SK-N-SH treated with all-trans-retinoic acid at 6 μM for 48 hours (cell line): Measurements from ENCODE around the gene MAPK7.
A peak's percentile ranks its signal among the peaks of the same experiment; 100 is the strongest.

ENCODE experiments used
- ATAC-seq: fragments of 200-7000 bp; cut with Tn5 transposase; 3 replicates; pipeline ENCODE4 v1.9.1; 2020; ENCODE audit warnings: mild to moderate bottlenecking, moderate library complexity
- ARNTL ChIP-seq: fragments of 450-650 bp; formaldehyde crosslinking; IDR thresholded peaks from 2 replicates; pipeline ENCODE4 v1.5.0; 2020; ENCODE audit warnings: low read depth, mild to moderate bottlenecking, moderate library complexity, borderline replicate concordance
- BACH2 ChIP-seq: fragments of 250-450 bp; sonication (Bioruptor Pico); IDR thresholded peaks from 2 replicates; pipeline ENCODE4 v1.9.0; 2021; ENCODE audit warnings: mild to moderate bottlenecking, borderline replicate concordance
- CREB5 ChIP-seq: fragments of 250-450 bp; sonication (Bioruptor Pico); IDR thresholded peaks from 2 replicates; pipeline ENCODE4 v1.5.1; 2020; ENCODE audit warnings: low read depth, mild to moderate bottlenecking, moderate library complexity
- CSDC2 ChIP-seq: fragments of 250-450 bp; sonication (Bioruptor Pico); IDR thresholded peaks from 2 replicates; pipeline ENCODE4 v1.5.0; 2020; ENCODE audit warnings: mild to moderate bottlenecking, moderate library complexity
- CSRNP3 ChIP-seq: fragments of 250-450 bp; sonication (Bioruptor Pico); IDR thresholded peaks from 2 replicates; pipeline ENCODE4 v1.5.1; 2021; ENCODE audit warnings: mild to moderate bottlenecking, moderate library complexity
- ESRRG ChIP-seq: fragments of 250-450 bp; sonication (Bioruptor Pico); IDR thresholded peaks from 2 replicates; pipeline ENCODE4 v1.6.1; 2021; ENCODE audit warnings: mild to moderate bottlenecking
- GLIS3 ChIP-seq: fragments of 250-450 bp; sonication (Bioruptor Pico); IDR thresholded peaks from 2 replicates; pipeline ENCODE4 v1.5.0; 2020; ENCODE audit warnings: mild to moderate bottlenecking, moderate library complexity
- POU6F1 ChIP-seq: fragments of 250-450 bp; sonication (Bioruptor Pico); IDR thresholded peaks from 2 replicates; pipeline ENCODE4 v1.8.0; 2021; ENCODE audit warnings: low read depth, mild to moderate bottlenecking, moderate library complexity, borderline replicate concordance
- PPARA ChIP-seq: fragments of 250-450 bp; sonication (Bioruptor Pico); IDR thresholded peaks from 2 replicates; pipeline ENCODE4 v1.5.0; 2020; ENCODE audit warnings: mild to moderate bottlenecking, borderline replicate concordance
- RARB ChIP-seq: fragments of 250-450 bp; sonication (Bioruptor Pico); IDR thresholded peaks from 2 replicates; pipeline ENCODE4 v1.8.0; 2021; ENCODE audit warnings: mild to moderate bottlenecking, moderate library complexity
- TOX ChIP-seq: fragments of 250-450 bp; sonication (Bioruptor Pico); IDR thresholded peaks from 2 replicates; pipeline ENCODE4 v1.8.0; 2021; ENCODE audit warnings: mild to moderate bottlenecking, moderate library complexity, borderline replicate concordance
- ZFP30 ChIP-seq: fragments of 450-650 bp; formaldehyde crosslinking; IDR thresholded peaks from 2 replicates; pipeline ENCODE4 v1.5.0; 2022; ENCODE audit warnings: mild to moderate bottlenecking, moderate library complexity
- ZNF565 ChIP-seq: fragments of 450-650 bp; formaldehyde crosslinking; conservative IDR thresholded peaks from 2 replicates; pipeline ENCODE4 v1.5.0; 2020; ENCODE audit warnings: low read depth, mild to moderate bottlenecking, moderate library complexity
- ZNF70 ChIP-seq: fragments of 450-650 bp; formaldehyde crosslinking; IDR thresholded peaks from 2 replicates; pipeline ENCODE4 v1.5.0; 2020; ENCODE audit warnings: mild to moderate bottlenecking, moderate library complexity
- ZNF8 ChIP-seq: fragments of 450-650 bp; formaldehyde crosslinking; IDR thresholded peaks from 2 replicates; pipeline ENCODE4 v1.5.0; 2020; ENCODE audit warnings: mild to moderate bottlenecking, moderate library complexity
- TF ChIP-seq, protein P1 (sequence below): fragments of 250-450 bp; sonication (Bioruptor Pico); IDR thresholded peaks from 2 replicates; pipeline ENCODE4 v1.8.0; 2020; ENCODE audit warnings: mild to moderate bottlenecking, moderate library complexity, borderline replicate concordance
- TF ChIP-seq, protein P2 (sequence below): fragments of 250-450 bp; sonication (Bioruptor Pico); IDR thresholded peaks from 2 replicates; pipeline ENCODE4 v1.5.0; 2020; ENCODE audit warnings: mild to moderate bottlenecking, moderate library complexity

Gene MAPK7

DNA sequence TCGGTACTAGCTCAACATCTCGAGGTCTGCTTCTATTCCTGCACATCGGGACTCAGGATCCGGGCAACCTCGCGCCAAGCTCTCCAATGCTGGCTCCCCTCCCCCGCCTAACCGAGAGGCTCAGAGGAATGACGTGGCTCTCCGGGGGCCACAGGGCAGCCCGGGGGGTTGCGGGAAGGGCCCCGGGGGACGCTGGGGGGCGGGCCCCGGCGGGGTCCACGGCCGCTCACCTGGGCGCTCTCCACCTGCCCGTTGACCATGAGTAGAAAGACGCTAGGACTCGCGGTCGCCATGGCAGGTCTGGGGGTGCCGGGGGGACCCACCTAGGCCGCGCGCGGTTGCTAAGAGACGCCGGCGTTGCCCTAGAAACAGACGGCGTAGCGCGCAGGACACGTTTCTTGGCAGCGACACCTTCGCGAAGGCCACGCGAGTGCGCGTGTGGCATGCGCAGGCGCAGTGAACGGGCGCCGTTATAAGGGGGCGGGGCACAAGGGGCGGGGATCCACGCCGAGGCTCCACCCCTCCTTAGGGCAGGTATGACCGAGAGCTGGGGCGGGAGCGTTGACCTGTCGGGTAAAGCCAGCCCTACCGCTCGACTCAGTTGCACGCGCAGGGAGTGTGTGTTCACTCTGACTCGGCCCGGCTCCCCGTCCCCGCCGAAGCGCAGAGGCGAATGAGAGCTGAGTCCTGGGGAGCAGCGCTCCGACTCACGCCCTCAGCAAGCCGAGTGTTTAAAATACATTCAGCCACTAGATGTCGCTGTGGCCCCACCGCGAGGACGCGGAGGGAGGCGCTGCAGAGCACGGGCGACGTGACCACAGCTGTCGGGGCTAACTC is 15.8 kb upstream of the MAPK7 start, which contains the start of gene B9D1:
Gene B9D1 (minus strand): TSS at position 447 of the 837 bp plus-strand sequence. CDS start 154 bp downstream, at position 293.
- peak; percentile 93 for ATAC-seq
- no peak for TF ChIP-seq ARNTL (CRISPR knock-in tag)
- TF ChIP-seq, protein P1, sequence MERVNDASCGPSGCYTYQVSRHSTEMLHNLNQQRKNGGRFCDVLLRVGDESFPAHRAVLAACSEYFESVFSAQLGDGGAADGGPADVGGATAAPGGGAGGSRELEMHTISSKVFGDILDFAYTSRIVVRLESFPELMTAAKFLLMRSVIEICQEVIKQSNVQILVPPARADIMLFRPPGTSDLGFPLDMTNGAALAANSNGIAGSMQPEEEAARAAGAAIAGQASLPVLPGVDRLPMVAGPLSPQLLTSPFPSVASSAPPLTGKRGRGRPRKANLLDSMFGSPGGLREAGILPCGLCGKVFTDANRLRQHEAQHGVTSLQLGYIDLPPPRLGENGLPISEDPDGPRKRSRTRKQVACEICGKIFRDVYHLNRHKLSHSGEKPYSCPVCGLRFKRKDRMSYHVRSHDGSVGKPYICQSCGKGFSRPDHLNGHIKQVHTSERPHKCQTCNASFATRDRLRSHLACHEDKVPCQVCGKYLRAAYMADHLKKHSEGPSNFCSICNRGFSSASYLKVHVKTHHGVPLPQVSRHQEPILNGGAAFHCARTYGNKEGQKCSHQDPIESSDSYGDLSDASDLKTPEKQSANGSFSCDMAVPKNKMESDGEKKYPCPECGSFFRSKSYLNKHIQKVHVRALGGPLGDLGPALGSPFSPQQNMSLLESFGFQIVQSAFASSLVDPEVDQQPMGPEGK = peak; percentile 60; the same call in 1 of the 2 replicates

- TF ChIP-seq CSRNP3 (CRISPR knock-in tag) (no peak), PPARA (CRISPR knock-in tag) (no peak), ZNF565 (CRISPR knock-in tag) (no peak), TOX (CRISPR knock-in tag) (no peak), RARB (CRISPR knock-in tag) (no peak), ZFP30 (no peak), CREB5 (no peak), POU6F1 (CRISPR knock-in tag) (no peak), ZNF70 (CRISPR knock-in tag) (no peak), CSDC2 (CRISPR knock-in tag) (no peak), GLIS3 (CRISPR knock-in tag) (no peak), ESRRG (no peak), BACH2 (no peak), ARNTL (CRISPR knock-in tag) (no peak), ZNF8 (CRISPR knock-in tag) (no peak)
- TF ChIP-seq, protein P2, sequence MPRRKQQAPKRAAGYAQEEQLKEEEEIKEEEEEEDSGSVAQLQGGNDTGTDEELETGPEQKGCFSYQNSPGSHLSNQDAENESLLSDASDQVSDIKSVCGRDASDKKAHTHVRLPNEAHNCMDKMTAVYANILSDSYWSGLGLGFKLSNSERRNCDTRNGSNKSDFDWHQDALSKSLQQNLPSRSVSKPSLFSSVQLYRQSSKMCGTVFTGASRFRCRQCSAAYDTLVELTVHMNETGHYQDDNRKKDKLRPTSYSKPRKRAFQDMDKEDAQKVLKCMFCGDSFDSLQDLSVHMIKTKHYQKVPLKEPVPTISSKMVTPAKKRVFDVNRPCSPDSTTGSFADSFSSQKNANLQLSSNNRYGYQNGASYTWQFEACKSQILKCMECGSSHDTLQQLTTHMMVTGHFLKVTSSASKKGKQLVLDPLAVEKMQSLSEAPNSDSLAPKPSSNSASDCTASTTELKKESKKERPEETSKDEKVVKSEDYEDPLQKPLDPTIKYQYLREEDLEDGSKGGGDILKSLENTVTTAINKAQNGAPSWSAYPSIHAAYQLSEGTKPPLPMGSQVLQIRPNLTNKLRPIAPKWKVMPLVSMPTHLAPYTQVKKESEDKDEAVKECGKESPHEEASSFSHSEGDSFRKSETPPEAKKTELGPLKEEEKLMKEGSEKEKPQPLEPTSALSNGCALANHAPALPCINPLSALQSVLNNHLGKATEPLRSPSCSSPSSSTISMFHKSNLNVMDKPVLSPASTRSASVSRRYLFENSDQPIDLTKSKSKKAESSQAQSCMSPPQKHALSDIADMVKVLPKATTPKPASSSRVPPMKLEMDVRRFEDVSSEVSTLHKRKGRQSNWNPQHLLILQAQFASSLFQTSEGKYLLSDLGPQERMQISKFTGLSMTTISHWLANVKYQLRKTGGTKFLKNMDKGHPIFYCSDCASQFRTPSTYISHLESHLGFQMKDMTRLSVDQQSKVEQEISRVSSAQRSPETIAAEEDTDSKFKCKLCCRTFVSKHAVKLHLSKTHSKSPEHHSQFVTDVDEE (CRISPR knock-in tag) = no peak
- TF ChIP-seq, protein P1 = no peak
- no peak for ATAC-seq
Measured at GRCh38 chr17:19363114-19363438, 15.2 kb upstream of the MAPK7 start.

DNA sequence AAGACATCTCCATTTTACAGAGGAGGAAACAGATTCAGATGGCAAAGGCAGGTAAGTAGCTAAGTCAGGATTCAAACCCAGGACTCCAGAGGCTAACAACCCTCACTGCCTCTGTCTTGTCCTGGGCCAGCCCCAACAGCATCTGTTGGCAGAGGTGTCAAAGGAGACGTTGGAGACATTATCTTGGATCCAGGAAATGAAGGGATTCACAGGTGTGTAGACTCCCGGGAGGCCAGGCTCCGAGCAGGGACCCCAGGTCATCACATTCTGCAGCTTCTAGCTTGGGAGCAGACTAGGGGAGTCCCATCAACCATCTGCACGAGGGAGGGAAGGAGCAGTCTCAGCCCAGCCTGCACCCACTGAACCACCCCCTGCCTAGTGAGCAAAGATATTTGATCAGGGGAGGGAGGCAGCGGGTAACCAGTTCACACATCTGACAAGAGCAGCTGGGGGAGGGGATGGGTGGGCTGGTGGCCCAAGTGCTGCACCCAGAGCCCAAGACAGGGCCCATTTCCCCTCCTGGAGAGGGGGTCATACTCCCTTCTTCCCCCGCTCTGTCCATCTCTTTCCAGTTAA is 14.8 kb upstream of the MAPK7 start:
- no peak for ATAC-seq
- TF ChIP-seq ARNTL (CRISPR knock-in tag) = no peak
- TF ChIP-seq ZNF8 (CRISPR knock-in tag) = no peak
- TF ChIP-seq ZNF565 (CRISPR knock-in tag) = no peak
- TF ChIP-seq ESRRG = no peak
- TF ChIP-seq, protein P2 (CRISPR knock-in tag) = no peak
- no peak for TF ChIP-seq CREB5
- TF ChIP-seq BACH2 = no peak
- no peak for TF ChIP-seq POU6F1 (CRISPR knock-in tag)
